Caco-2 (cell line): ENCODE data around the gene SEZ6. TPM values are rescaled to one million over a fixed set of nuclear protein-coding genes. Genes with fewer than 3 reads are reported as not detected.

Experiments
- Bru-seq: library from RNA; stranded (reverse); fragments of 400-500 nt; gene quantifications from one replicate; lab custom pipeline; 2021; lab: Mats Ljungman, UMichigan
- BruChase-seq, 2 experiments: library from RNA; stranded (reverse); fragments of 400-500 nt; gene quantifications; one replicate each; lab custom pipeline; 2021; lab: Mats Ljungman, UMichigan
- BruUV-seq: library from RNA; stranded (reverse); fragments of 400-500 nt; replicated peaks from 2 replicates; lab custom pipeline; 2021; lab: Mats Ljungman, UMichigan
- CTCF ChIA-PET: fragments of 300-600 bp; sonication (Branson Sonifier 250); formaldehyde crosslinking; loops from one replicate; lab custom pipeline; 2022; ENCODE audit warnings: antibody characterized with exemption; lab: Charles Lee
- POLR2A ChIA-PET: fragments of 300-600 bp; sonication (Branson Sonifier 250); formaldehyde crosslinking; loops from one replicate; lab custom pipeline; 2022; ENCODE audit warnings: antibody characterized with exemption; lab: Charles Lee
- DNase-seq, 2 experiments: peaks; one replicate each; pipeline versions ENCODE4 v3.0.0 to v3.0.0-alpha.2; 2020 to 2022
- H3K27me3 ChIP-seq: replicated peaks from 2 replicates; pipeline ENCODE4 v1.6.0; 2011; ENCODE audit warnings: low read length; ENCODE audit not compliant: control insufficient read depth, insufficient read depth
- H3K36me3 ChIP-seq: 2 replicates; pipeline ENCODE4 v1.5.1; 2011; ENCODE audit warnings: low read length; ENCODE audit not compliant: control insufficient read depth, insufficient read depth
- H3K4me1 ChIP-seq: fragments of 250-450 bp; sonication (Bioruptor Pico); 2 replicates; pipeline ENCODE4 v1.5.1; 2020; ENCODE audit warnings: mild to moderate bottlenecking
- H3K4me3 ChIP-seq: 2 replicates; pipeline ENCODE4 v1.5.1; 2011; ENCODE audit warnings: low read depth, mild to moderate bottlenecking, control low read depth, low read length
- H3K9me3 ChIP-seq: fragments of 250-450 bp; sonication (Bioruptor Pico); 2 replicates; pipeline ENCODE4 v1.5.1; 2020; ENCODE audit warnings: mild to moderate bottlenecking, moderate library complexity
- H3K27ac Mint-ChIP-seq: one replicate; pipeline ENCODE4 v1.8.0; 2022; ENCODE audit warnings: mixed read lengths; ENCODE audit not compliant: unreplicated experiment
- H3K27me3 Mint-ChIP-seq: one replicate; pipeline ENCODE4 v1.8.0; 2022; ENCODE audit warnings: mixed read lengths; ENCODE audit not compliant: insufficient read depth, unreplicated experiment
- H3K36me3 Mint-ChIP-seq: one replicate; pipeline ENCODE4 v1.8.0; 2022; ENCODE audit warnings: mild to moderate bottlenecking, mixed read lengths; ENCODE audit not compliant: insufficient read depth, unreplicated experiment
- H3K4me1 Mint-ChIP-seq: one replicate; pipeline ENCODE4 v1.8.0; 2022; ENCODE audit warnings: low read depth, mixed read lengths; ENCODE audit not compliant: unreplicated experiment
- H3K4me3 Mint-ChIP-seq: one replicate; pipeline ENCODE4 v1.8.0; 2022; ENCODE audit warnings: mild to moderate bottlenecking, moderate library complexity, mixed read lengths; ENCODE audit not compliant: unreplicated experiment
- H3K9me3 Mint-ChIP-seq: one replicate; pipeline ENCODE4 v1.8.0; 2022; ENCODE audit warnings: mixed read lengths; ENCODE audit not compliant: unreplicated experiment
- intact Hi-C: fragments of 100-400 bp; cut with micrococcal nuclease; formaldehyde crosslinking; loops from one replicate; pipeline ENCODE4 v1.10.0; 2022; ENCODE audit not compliant: unreplicated experiment
- long read RNA-seq: library from polyadenylated mRNA; stranded (forward); transcript quantifications from one replicate; pipeline ENCODE4 v2.0.0, GENCODE V29; 2022
- total RNA-seq: library from RNA; stranded (reverse); gene quantifications from 2 replicates; pipeline ENCODE4 v1.2.3, GENCODE V29; 2022
- TF ChIP-seq, protein P1 (sequence below), 2 experiments: fragments of 200-600 bp in 1 of 2; IDR thresholded peaks; 1 replicate in 1 of 2; 2 replicates in 1 of 2; pipeline versions ENCODE4 v1.5.1 to v1.8.0; 2011 to 2022; ENCODE audit warnings: antibody characterized with exemption in 1 of 2, control low read depth in 1 of 2, inconsistent platforms in 1 of 2, low read depth in 1 of 2, low read length in 1 of 2, mild to moderate bottlenecking in 1 of 2, moderate library complexity in 1 of 2; ENCODE audit not compliant: insufficient read depth in 1 of 2, severe bottlenecking in 1 of 2, unreplicated experiment in 1 of 2

The SEZ6 gene, protein sequence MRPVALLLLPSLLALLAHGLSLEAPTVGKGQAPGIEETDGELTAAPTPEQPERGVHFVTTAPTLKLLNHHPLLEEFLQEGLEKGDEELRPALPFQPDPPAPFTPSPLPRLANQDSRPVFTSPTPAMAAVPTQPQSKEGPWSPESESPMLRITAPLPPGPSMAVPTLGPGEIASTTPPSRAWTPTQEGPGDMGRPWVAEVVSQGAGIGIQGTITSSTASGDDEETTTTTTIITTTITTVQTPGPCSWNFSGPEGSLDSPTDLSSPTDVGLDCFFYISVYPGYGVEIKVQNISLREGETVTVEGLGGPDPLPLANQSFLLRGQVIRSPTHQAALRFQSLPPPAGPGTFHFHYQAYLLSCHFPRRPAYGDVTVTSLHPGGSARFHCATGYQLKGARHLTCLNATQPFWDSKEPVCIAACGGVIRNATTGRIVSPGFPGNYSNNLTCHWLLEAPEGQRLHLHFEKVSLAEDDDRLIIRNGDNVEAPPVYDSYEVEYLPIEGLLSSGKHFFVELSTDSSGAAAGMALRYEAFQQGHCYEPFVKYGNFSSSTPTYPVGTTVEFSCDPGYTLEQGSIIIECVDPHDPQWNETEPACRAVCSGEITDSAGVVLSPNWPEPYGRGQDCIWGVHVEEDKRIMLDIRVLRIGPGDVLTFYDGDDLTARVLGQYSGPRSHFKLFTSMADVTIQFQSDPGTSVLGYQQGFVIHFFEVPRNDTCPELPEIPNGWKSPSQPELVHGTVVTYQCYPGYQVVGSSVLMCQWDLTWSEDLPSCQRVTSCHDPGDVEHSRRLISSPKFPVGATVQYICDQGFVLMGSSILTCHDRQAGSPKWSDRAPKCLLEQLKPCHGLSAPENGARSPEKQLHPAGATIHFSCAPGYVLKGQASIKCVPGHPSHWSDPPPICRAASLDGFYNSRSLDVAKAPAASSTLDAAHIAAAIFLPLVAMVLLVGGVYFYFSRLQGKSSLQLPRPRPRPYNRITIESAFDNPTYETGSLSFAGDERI
- total RNA-seq (not detected in 2 replicates), Bru-seq, nascent RNA (not detected), BruChase-seq, experiment 1, labeled RNA remaining after a 2-hour chase (not detected), BruChase-seq, experiment 2, labeled RNA remaining after a 6-hour chase (percentile 5 among the genes with signal in this experiment)
- long read RNA-seq, partial matches to known transcripts = 0 of 3 reads
- long read RNA-seq, other reads (novel, unspliced or antisense) = 3 of 3 reads

DNA sequence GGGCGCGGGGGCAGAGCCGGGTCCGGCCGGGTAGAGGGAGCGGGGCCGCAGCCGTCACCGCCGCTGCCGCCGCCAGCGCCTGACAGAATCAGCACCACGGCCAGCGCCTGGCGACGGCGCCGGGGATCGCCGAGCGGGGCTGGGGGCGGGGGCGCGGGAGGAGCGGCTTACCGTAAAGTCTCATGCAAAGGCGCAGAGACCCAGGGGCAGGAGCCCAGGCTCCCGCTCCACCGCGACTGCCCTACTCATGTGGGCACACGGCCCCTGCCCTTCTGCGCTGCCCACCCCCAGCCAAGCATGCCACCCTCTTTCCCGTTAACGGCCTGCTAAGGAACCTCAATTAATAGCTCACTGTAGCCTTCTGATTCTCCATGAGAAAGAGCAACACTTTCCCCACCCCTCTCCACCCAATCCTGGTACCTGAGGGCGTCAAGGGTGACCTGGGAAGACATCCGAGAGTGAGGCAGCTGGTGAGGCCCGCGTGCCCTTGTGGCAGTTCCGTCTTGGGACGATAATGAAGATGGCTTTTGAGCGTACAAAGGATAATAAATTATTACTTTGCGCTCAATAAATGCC is at the start of gene SEZ6:
Gene SEZ6 (minus strand): TSS at position 98 of the 576 bp plus-strand sequence. CDS start 164 bp downstream, outside the sequence.
- Mint-ChIP-seq H3K9me3 (no peaks in the 10 kb centered on the region), H3K36me3 (no peaks in the 10 kb centered on the region), H3K4me3 (no peak within 1 kb of the TSS), H3K27me3 (peaks cover 26% of the 10 kb centered on the region), H3K27ac (no peak within 1 kb of the TSS), H3K4me1 (no peaks in the 10 kb centered on the region)
- no peaks in the 10 kb centered on the region; the same call in 1 of the 2 replicates for H3K27me3 ChIP-seq
- ChIA-PET POLR2A (no interaction called here), CTCF (no interaction called here)
- no peaks in the 10 kb centered on the region for H3K9me3 ChIP-seq
- peak; percentile 82 to 92 for DNase-seq
- H3K36me3 ChIP-seq = no peaks in the 10 kb centered on the region
- peaks cover 5% of the 10 kb centered on the region; the same call in 1 of the 2 replicates for H3K4me1 ChIP-seq
- intact Hi-C loops = loop anchor here (5.0 kb wide), 1 partner anchor 36 kb away; the partner anchor contains the start of gene PIPOX
- no TSS peak for BruUV-seq
- TF ChIP-seq, protein P1, sequence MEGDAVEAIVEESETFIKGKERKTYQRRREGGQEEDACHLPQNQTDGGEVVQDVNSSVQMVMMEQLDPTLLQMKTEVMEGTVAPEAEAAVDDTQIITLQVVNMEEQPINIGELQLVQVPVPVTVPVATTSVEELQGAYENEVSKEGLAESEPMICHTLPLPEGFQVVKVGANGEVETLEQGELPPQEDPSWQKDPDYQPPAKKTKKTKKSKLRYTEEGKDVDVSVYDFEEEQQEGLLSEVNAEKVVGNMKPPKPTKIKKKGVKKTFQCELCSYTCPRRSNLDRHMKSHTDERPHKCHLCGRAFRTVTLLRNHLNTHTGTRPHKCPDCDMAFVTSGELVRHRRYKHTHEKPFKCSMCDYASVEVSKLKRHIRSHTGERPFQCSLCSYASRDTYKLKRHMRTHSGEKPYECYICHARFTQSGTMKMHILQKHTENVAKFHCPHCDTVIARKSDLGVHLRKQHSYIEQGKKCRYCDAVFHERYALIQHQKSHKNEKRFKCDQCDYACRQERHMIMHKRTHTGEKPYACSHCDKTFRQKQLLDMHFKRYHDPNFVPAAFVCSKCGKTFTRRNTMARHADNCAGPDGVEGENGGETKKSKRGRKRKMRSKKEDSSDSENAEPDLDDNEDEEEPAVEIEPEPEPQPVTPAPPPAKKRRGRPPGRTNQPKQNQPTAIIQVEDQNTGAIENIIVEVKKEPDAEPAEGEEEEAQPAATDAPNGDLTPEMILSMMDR (IDR thresholded peaks at IDR 0.05; ENCODE audit: insufficient read depth in 1 of 2, low read depth in 1 of 2, low read length in 1 of 2, severe bottlenecking in 1 of 2, unreplicated experiment in 1 of 2) = no peak
- H3K4me3 ChIP-seq = no peak within 1 kb of the TSS

DNA sequence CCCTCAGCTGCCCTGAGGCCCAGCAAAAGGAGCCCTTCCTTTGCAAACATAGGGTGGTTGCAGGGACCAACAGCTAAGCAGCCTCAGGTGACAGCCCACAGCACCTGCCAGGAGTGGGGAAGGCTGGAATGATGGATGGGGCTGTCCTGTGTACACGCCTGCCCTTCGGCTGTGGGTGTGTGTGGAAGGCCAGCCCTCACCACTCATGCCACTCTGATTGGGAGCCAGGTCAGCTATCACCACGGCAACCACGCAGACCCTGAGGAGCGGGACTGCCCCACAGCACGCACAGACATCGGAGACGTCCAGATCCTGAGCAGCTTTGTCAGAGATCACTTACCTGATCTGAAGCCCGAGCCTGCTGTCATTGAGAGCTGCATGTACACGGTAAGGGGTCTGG is 49.0 kb upstream of the SEZ6 start:
- intact Hi-C loops = loop anchor here (5.0 kb wide), 1 partner anchor 33 kb away; no protein-coding TSS in a partner anchor
- Mint-ChIP-seq H3K9me3 (no peaks in the 10 kb centered on the region), H3K36me3 (no peaks in the 10 kb centered on the region), H3K27ac (no peak overlapping the region), H3K27me3 (peaks cover 5% of the 10 kb centered on the region), H3K4me3 (no peak overlapping the region), H3K4me1 (no peaks in the 10 kb centered on the region)
- ChIA-PET POLR2A (no interaction called here), CTCF (no interaction called here)
- no peaks in the 10 kb centered on the region for H3K4me1 ChIP-seq
- H3K27me3 ChIP-seq = no peaks in the 10 kb centered on the region; the same call in 1 of the 2 replicates
- no peaks in the 10 kb centered on the region for H3K9me3 ChIP-seq
- BruUV-seq = no TSS peak
- TF ChIP-seq, protein P1 (IDR thresholded peaks at IDR 0.05; ENCODE audit: insufficient read depth in 1 of 2, low read depth in 1 of 2, low read length in 1 of 2, severe bottlenecking in 1 of 2, unreplicated experiment in 1 of 2) = no peak
- H3K36me3 ChIP-seq = no peaks in the 10 kb centered on the region
- no peak overlapping the region for H3K4me3 ChIP-seq
- DNase-seq = no peak
